VCaP (cell line): ENCODE results near the gene LLGL2.

Source experiments
- H3K27ac ChIP-seq: fragments of 450-650 bp; 2 replicates; pipeline ENCODE4 v1.5.1; 2017
- CTCF ChIP-seq: fragments of 450-650 bp; conservative IDR thresholded peaks from 2 replicates; pipeline ENCODE4 v1.5.1; 2017; ENCODE audit warnings: mild to moderate bottlenecking, moderate library complexity

LLGL2 gene

GRCh38 chr17:75621489-75621888 is 96.0 kb downstream of the LLGL2 start:
- no peak for TF ChIP-seq CTCF

GRCh38 chr17:75622076-75622475 is 96.6 kb downstream of the LLGL2 start:
- no peak overlapping the region for H3K27ac ChIP-seq
- TF ChIP-seq CTCF = no peak

More at GRCh38 chr17:75621489-75621888, 96.0 kb downstream of the LLGL2 start:
- H3K27ac ChIP-seq = no peak overlapping the region

GRCh38 chr17:75622771-75623273 is 97.3 kb downstream of the LLGL2 start:
- TF ChIP-seq CTCF = no peak
- H3K27ac ChIP-seq = no peak overlapping the region

- no peak for TF ChIP-seq CTCF
- no peak overlapping the region for H3K27ac ChIP-seq
Observed at GRCh38 chr17:75623386-75623785, 97.9 kb downstream of the LLGL2 start.

- no peak overlapping the region for H3K27ac ChIP-seq
Observed at GRCh38 chr17:75624021-75624420, 98.5 kb downstream of the LLGL2 start.

More at GRCh38 chr17:75624021-75624420, 98.5 kb downstream of the LLGL2 start:
- no peak for TF ChIP-seq CTCF
